H9 (cell line): ENCODE measurements around the gene SPSB4. TPM values are rescaled to one million over a fixed set of nuclear protein-coding genes. Genes with fewer than 3 reads are reported as not detected.

Experiments used
- DNase-seq: peaks from one replicate; pipeline ENCODE4 v3.0.0-alpha.2; 2017
- H2AFZ ChIP-seq: one replicate; pipeline ENCODE4 v1.6.1; 2013; ENCODE audit warnings: mild to moderate bottlenecking, low read length, control low read depth, moderate library complexity
- H2AK5ac ChIP-seq: 2 replicates; pipeline ENCODE4 v1.6.1; 2013; ENCODE audit warnings: low read length, control low read depth, mixed read lengths; ENCODE audit not compliant: insufficient read length
- H2BK120ac ChIP-seq: one replicate; pipeline ENCODE4 v1.6.1; 2013; ENCODE audit warnings: low read depth, mild to moderate bottlenecking, low read length, control low read depth, inconsistent platforms; ENCODE audit not compliant: poor library complexity, severe bottlenecking
- H2BK12ac ChIP-seq: 2 replicates; pipeline ENCODE4 v1.6.1; 2013; ENCODE audit warnings: low read length, control low read depth, mixed read lengths, low read depth; ENCODE audit not compliant: insufficient read length
- H2BK15ac ChIP-seq: 2 replicates; pipeline ENCODE4 v1.6.1; 2013; ENCODE audit warnings: low read depth, low read length, control low read depth
- H2BK20ac ChIP-seq: one replicate; pipeline ENCODE4 v1.6.1; 2013; ENCODE audit warnings: low read depth, mild to moderate bottlenecking, low read length, control low read depth, inconsistent platforms; ENCODE audit not compliant: poor library complexity, severe bottlenecking
- H2BK5ac ChIP-seq: 2 replicates; pipeline ENCODE4 v1.6.1; 2013; ENCODE audit warnings: low read length, control low read depth, mixed read lengths; ENCODE audit not compliant: insufficient read length
- H3K14ac ChIP-seq: 2 replicates; pipeline ENCODE4 v1.6.1; 2013; ENCODE audit warnings: low read length, control low read depth; ENCODE audit not compliant: insufficient read depth
- H3K18ac ChIP-seq: 2 replicates; pipeline ENCODE4 v1.6.1; 2013; ENCODE audit warnings: low read depth, mild to moderate bottlenecking, mixed read lengths, low read length, control low read depth; ENCODE audit not compliant: insufficient read length
- H3K23ac ChIP-seq: 2 replicates; pipeline ENCODE4 v1.6.1; 2013; ENCODE audit warnings: low read length, control low read depth, mixed read lengths, low read depth; ENCODE audit not compliant: insufficient read length
- H3K23me2 ChIP-seq: 2 replicates; pipeline ENCODE4 v1.6.1; 2013; ENCODE audit warnings: low read depth, mild to moderate bottlenecking, mixed read lengths, low read length, control low read depth; ENCODE audit not compliant: insufficient read length, poor library complexity, severe bottlenecking
- H3K27ac ChIP-seq: 2 replicates; pipeline ENCODE4 v1.5.1; 2013; ENCODE audit warnings: low read length, control low read depth, mixed read lengths, low read depth; ENCODE audit not compliant: insufficient read length
- H3K27me3 ChIP-seq: 2 replicates; pipeline ENCODE4 v1.6.1; 2013; ENCODE audit warnings: low read length, control low read depth, inconsistent platforms; ENCODE audit not compliant: insufficient read depth
- H3K4ac ChIP-seq: 2 replicates; pipeline ENCODE4 v1.6.1; 2013; ENCODE audit warnings: low read depth, mild to moderate bottlenecking, control low read depth, inconsistent platforms, low read length, moderate library complexity
- H3K4me1 ChIP-seq: 2 replicates; pipeline ENCODE4 v1.6.1; 2013; ENCODE audit warnings: low read length, control low read depth, inconsistent platforms; ENCODE audit not compliant: insufficient read depth
- H3K4me2 ChIP-seq: 2 replicates; pipeline ENCODE4 v1.6.1; 2013; ENCODE audit warnings: low read length, control low read depth, mixed read lengths; ENCODE audit not compliant: insufficient read length, insufficient read depth
- H3K56ac ChIP-seq: 2 replicates; pipeline ENCODE4 v1.6.1; 2013; ENCODE audit warnings: low read depth, mild to moderate bottlenecking, mixed read lengths, low read length, control low read depth; ENCODE audit not compliant: insufficient read length
- H3K79me1 ChIP-seq: 2 replicates; pipeline ENCODE4 v1.6.1; 2013; ENCODE audit warnings: low read depth, mild to moderate bottlenecking, moderate library complexity, low read length, control low read depth, inconsistent platforms; ENCODE audit not compliant: insufficient read depth, poor library complexity, severe bottlenecking
- H3K79me2 ChIP-seq: 2 replicates; pipeline ENCODE4 v1.6.1; 2013; ENCODE audit warnings: low read length, control low read depth, inconsistent platforms; ENCODE audit not compliant: insufficient read depth
- H3K9ac ChIP-seq: 2 replicates; pipeline ENCODE4 v1.6.1; 2013; ENCODE audit warnings: low read length, control low read depth, mixed read lengths; ENCODE audit not compliant: insufficient read length; ENCODE audit errors: extremely low read depth
- H3K9me3 ChIP-seq: one replicate; pipeline ENCODE4 v1.6.1; 2013; ENCODE audit warnings: low read depth, low read length, inconsistent platforms; ENCODE audit not compliant: control insufficient read depth
- H3T11ph ChIP-seq: one replicate; pipeline ENCODE4 v1.6.1; 2013; ENCODE audit warnings: mild to moderate bottlenecking, low read length, control low read depth, inconsistent platforms
- H4K20me1 ChIP-seq: one replicate; pipeline ENCODE4 v1.6.1; 2013; ENCODE audit not compliant: control insufficient read depth, insufficient read length, insufficient read depth
- H4K5ac ChIP-seq: 2 replicates; pipeline ENCODE4 v1.6.1; 2013; ENCODE audit warnings: low read depth, mild to moderate bottlenecking, mixed read lengths, low read length, control low read depth; ENCODE audit not compliant: insufficient read length
- H4K8ac ChIP-seq: replicated peaks from 2 replicates; pipeline ENCODE4 v1.6.1; 2013; ENCODE audit warnings: low read length, control low read depth, mixed read lengths, low read depth; ENCODE audit not compliant: insufficient read length
- H4K91ac ChIP-seq: 2 replicates; pipeline ENCODE4 v1.6.1; 2013; ENCODE audit warnings: low read depth, mild to moderate bottlenecking, moderate library complexity, mixed read lengths, low read length, control low read depth; ENCODE audit not compliant: insufficient read length
- H3K27ac Mint-ChIP-seq, 3 experiments: 2 replicates in 2 of 3; 3 replicates in 1 of 3; pipeline ENCODE4 v1.8.0; 2020 to 2021; ENCODE audit warnings: mixed read lengths in 3 of 3, mild to moderate bottlenecking in 1 of 3, moderate library complexity in 1 of 3
- H3K27me3 Mint-ChIP-seq: 2 replicates; pipeline ENCODE4 v1.8.0; 2021; ENCODE audit warnings: low read depth, mild to moderate bottlenecking, moderate library complexity, mixed read lengths
- H3K36me3 Mint-ChIP-seq, 3 experiments: 2 replicates in 2 of 3; 3 replicates in 1 of 3; pipeline ENCODE4 v1.8.0; 2020 to 2021; ENCODE audit warnings: low read depth in 3 of 3, mixed read lengths in 3 of 3; ENCODE audit not compliant: insufficient read depth in 1 of 3
- H3K4me1 Mint-ChIP-seq, 2 experiments: 2 replicates each; pipeline ENCODE4 v1.8.0; 2020; ENCODE audit warnings: mixed read lengths in 2 of 2
- H3K4me3 Mint-ChIP-seq, 2 experiments: 2 replicates in 1 of 2; 3 replicates in 1 of 2; pipeline ENCODE4 v1.8.0; 2020 to 2021; ENCODE audit warnings: mild to moderate bottlenecking in 2 of 2, mixed read lengths in 2 of 2, moderate library complexity in 1 of 2
- H3K9me3 Mint-ChIP-seq, 2 experiments: 2 replicates in 1 of 2; 3 replicates in 1 of 2; pipeline ENCODE4 v1.8.0; 2020; ENCODE audit warnings: mild to moderate bottlenecking in 2 of 2, mixed read lengths in 2 of 2, moderate library complexity in 1 of 2
- WGBS: extraction: QIAGEN DNeasy Blood & Tissue Kit; methylation state at CpG from one replicate; pipeline ENCODE4 v1.1.7; 2013; ENCODE audit warnings: missing lambda C conversion rate, low lambda C conversion rate, mixed read lengths; ENCODE audit not compliant: insufficient read length; ENCODE audit errors: extremely low coverage; 5-methylcytosine and 5-hydroxymethylcytosine counted together
- total RNA-seq: library from RNA; stranded (reverse); gene quantifications from 2 replicates; pipeline ENCODE4 v1.2.1, GENCODE V29; 2021
- TF ChIP-seq, protein P1 (sequence below): fragments of 200-600 bp; sonication (generic); conservative IDR thresholded peaks from 3 replicates; pipeline ENCODE4 v1.8.0; 2021; ENCODE audit warnings: antibody characterized with exemption, mild to moderate bottlenecking

Gene SPSB4
- total RNA-seq, 1 experiment from 2014 or later, result 6.2 TPM

DNA sequence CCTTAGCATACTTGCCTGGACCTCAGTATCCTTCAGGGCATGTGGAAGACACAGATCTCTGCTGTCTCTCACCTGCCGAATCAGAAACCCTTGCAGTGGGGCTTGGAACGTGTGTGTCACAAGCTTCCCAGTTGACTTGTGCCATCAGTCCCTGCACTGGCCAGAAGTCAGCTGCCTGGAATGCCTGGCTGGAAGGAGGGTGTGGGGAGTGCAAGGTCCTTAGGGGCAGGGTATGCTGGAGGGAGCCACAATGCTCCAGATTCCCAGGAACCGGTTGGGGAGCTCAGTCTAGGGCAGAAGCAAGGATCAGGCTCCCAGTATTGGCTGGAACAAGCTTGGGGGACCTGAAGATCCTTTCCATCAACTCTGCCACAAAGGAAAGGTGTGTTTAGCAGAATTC is 27.1 kb downstream of the SPSB4 start:
- Histone ChIP-seq H3T11ph (no peak overlapping the region), H3K4me1 (peaks cover 40% of the 10 kb centered on the region; the same call in 1 of the 2 replicates), H2BK5ac (no peak overlapping the region), H2AFZ (no peak overlapping the region), H2BK20ac (no peak overlapping the region), H3K9ac (no peak overlapping the region), H2BK15ac (no peak overlapping the region), H3K9me3 (no peaks in the 10 kb centered on the region), H3K23ac (no peak overlapping the region), H4K8ac (no peak overlapping the region), H3K79me1 (no peaks in the 10 kb centered on the region), H2AK5ac (no peak overlapping the region), H3K4ac (no peak overlapping the region), H3K4me2 (no peak overlapping the region), H2BK12ac (no peak overlapping the region), H3K27me3 (no peaks in the 10 kb centered on the region), H3K14ac (no peak overlapping the region; the same call in 1 of the 2 replicates), H3K23me2 (no peaks in the 10 kb centered on the region), H2BK120ac (no peak overlapping the region), H3K18ac (peak overlapping the region; percentile 21), H3K79me2 (no peaks in the 10 kb centered on the region), H3K56ac (no peak overlapping the region), H4K20me1 (no peaks in the 10 kb centered on the region), H3K27ac (no peak overlapping the region), H4K91ac (no peak overlapping the region), H4K5ac (no peak overlapping the region)
- no peak for DNase-seq
- Mint-ChIP-seq H3K27me3 (peaks cover 10% of the 10 kb centered on the region), H3K36me3 (peaks cover 0 to 1% (median 0%) of the 10 kb centered on the region in 3 experiments; a peak in 2 of 7 replicates), H3K27ac (no peak overlapping the region), H3K4me1 (peaks cover 83 to 90% of the 10 kb centered on the region in 2 experiments), H3K9me3 (peaks cover 0 to 3% of the 10 kb centered on the region in 2 experiments; a peak in 2 of 5 replicates), H3K4me3 (no peak overlapping the region)
- no CpG with 5 or more reads among the region's 3 CpGs for WGBS
- TF ChIP-seq, protein P1, sequence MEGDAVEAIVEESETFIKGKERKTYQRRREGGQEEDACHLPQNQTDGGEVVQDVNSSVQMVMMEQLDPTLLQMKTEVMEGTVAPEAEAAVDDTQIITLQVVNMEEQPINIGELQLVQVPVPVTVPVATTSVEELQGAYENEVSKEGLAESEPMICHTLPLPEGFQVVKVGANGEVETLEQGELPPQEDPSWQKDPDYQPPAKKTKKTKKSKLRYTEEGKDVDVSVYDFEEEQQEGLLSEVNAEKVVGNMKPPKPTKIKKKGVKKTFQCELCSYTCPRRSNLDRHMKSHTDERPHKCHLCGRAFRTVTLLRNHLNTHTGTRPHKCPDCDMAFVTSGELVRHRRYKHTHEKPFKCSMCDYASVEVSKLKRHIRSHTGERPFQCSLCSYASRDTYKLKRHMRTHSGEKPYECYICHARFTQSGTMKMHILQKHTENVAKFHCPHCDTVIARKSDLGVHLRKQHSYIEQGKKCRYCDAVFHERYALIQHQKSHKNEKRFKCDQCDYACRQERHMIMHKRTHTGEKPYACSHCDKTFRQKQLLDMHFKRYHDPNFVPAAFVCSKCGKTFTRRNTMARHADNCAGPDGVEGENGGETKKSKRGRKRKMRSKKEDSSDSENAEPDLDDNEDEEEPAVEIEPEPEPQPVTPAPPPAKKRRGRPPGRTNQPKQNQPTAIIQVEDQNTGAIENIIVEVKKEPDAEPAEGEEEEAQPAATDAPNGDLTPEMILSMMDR, result no peak
